ENCODE measurements around the gene DPH2. TPM values are rescaled to one million over a fixed set of nuclear protein-coding genes. Genes with fewer than 3 reads are reported as not detected.
A peak's percentile ranks its signal among the peaks of the same experiment; 100 is the strongest.

Gene DPH2
- total and polyA plus RNA-seq, 2 of the 8 experiments (the other 6 are each of a cell fraction or from before 2014, with no cell fraction given) = 64.9 to 92.1 TPM

- WGBS, 2 experiments (ENCODE audit: extremely low coverage in 1 of 2, insufficient coverage in 1 of 2, insufficient read length in 1 of 2, insufficient replicate concordance in 2 of 2, low coverage in 1 of 2, low lambda C conversion rate in 2 of 2, missing lambda C conversion rate in 1 of 2) = 90% methylated on average over 9 of the region's 9 CpGs; no CpG with 5 or more reads in 1 of the 2 experiments
- no peak overlapping the region for H3K9ac ChIP-seq (replicated peaks in 1 of 4; ENCODE audit: extremely low read depth in 1 of 4, low read depth in 3 of 4, low read length in 3 of 4)
- H4K91ac ChIP-seq (replicated peaks; ENCODE audit: insufficient read length, low read length) = no peak overlapping the region
- no peak overlapping the region for H2BK5ac ChIP-seq (ENCODE audit: low read depth, low read length)
- H2BK12ac ChIP-seq (ENCODE audit: low read depth, low read length) = no peak overlapping the region
- H2AK5ac ChIP-seq (ENCODE audit: low read depth, low read length) = no peak overlapping the region
- 0 out of 2 replicates have a peak, but pooled peaks cover 7% of the 10 kb centered on the region for H3K79me1 ChIP-seq (ENCODE audit: low read depth, low read length)
- H3K23me2 ChIP-seq (ENCODE audit: low read depth, low read length) = peaks cover 20% of the 10 kb centered on the region
- H4K20me1 ChIP-seq (replicated peaks in 1 of 2; ENCODE audit: control insufficient read depth in 1 of 2, insufficient read depth in 2 of 2, low read length in 2 of 2) = peaks cover 4 to 13% of the 10 kb centered on the region in 2 experiments
- H3K4me2 ChIP-seq (ENCODE audit: insufficient read depth in 1 of 2, low read depth in 2 of 2, low read length in 2 of 2) = peak overlapping the region; percentile 69 to 85; a peak in 3 of 4 replicates
- CTCF ChIA-PET (ENCODE audit: partially characterized antibody) = interaction anchor here (0.7 to 9.2 kb wide), 13 partner anchors 9 to 207 kb away, joined by 3 to 79 read pairs (median 5); partner anchors contain the start of genes IPO13 and SLC6A9
- no peak overlapping the region; the same call in 1 of the 2 replicates for H4K8ac ChIP-seq (ENCODE audit: extremely low read depth, insufficient read depth, low read length)
- peak overlapping the region; percentile 65 to 100 (median 97); a peak in 5 of 8 replicates for H3K4me3 ChIP-seq (ENCODE audit: extremely low read depth in 1 of 4, insufficient read depth in 2 of 4, low read depth in 3 of 4, low read length in 4 of 4)
- H3K4ac ChIP-seq (replicated peaks; ENCODE audit: insufficient read length, low read depth, low read length) = no peak overlapping the region
- FAIRE-seq (no peak), DNase-seq (ENCODE audit: low read depth in 1 of 2, low spot score in 2 of 2) (no peak)
- H3K9me3 ChIP-seq (ENCODE audit: insufficient read depth in 2 of 2, low read depth in 1 of 2, low read length in 1 of 2) = no peaks in the 10 kb centered on the region
- no peak overlapping the region for H2BK20ac ChIP-seq (ENCODE audit: low read length)
- peaks cover 2 to 14% (median 7%) of the 10 kb centered on the region in 4 experiments for H3K4me1 ChIP-seq (replicated peaks in 1 of 4; ENCODE audit: control insufficient read depth in 3 of 4, insufficient read depth in 4 of 4, low read length in 3 of 4)
- H3K36me3 ChIP-seq (ENCODE audit: control insufficient read depth in 2 of 4, insufficient read depth in 4 of 4, low read length in 3 of 4) = peaks cover 0 to 14% (median 8%) of the 10 kb centered on the region in 4 experiments; a peak in 4 of 8 replicates
- H3K56ac ChIP-seq (replicated peaks; ENCODE audit: insufficient read length, low read depth, low read length) = no peak overlapping the region
- no peak overlapping the region for H2AFZ ChIP-seq (ENCODE audit: low read length)
- H2BK15ac ChIP-seq (ENCODE audit: low read length) = no peak overlapping the region
- H3K79me2 ChIP-seq (ENCODE audit: control insufficient read depth in 1 of 2, insufficient read depth in 2 of 2, low read length in 2 of 2) = peaks cover 0 to 19% of the 10 kb centered on the region in 2 experiments; a peak in 2 of 4 replicates
- H4K5ac ChIP-seq (ENCODE audit: insufficient read length, low read depth, low read length) = no peak overlapping the region
- no peak for TF ChIP-seq CBX8 (IDR thresholded peaks at IDR 0.05; ENCODE audit: borderline replicate concordance, low read depth, low read length)
- no peak for TF ChIP-seq CEBPB (IDR thresholded peaks at IDR 0.05; ENCODE audit: low read depth, low read length)
- TF ChIP-seq TBP (IDR thresholded peaks at IDR 0.05; ENCODE audit: low read depth, low read length) = no peak
- no peak for TF ChIP-seq JUN (IDR thresholded peaks at IDR 0.05; ENCODE audit: low read depth, low read length)
- TF ChIP-seq SP2 (IDR thresholded peaks at IDR 0.05; ENCODE audit: low read length) = no peak
- TF ChIP-seq BRCA1 (IDR thresholded peaks at IDR 0.05; ENCODE audit: low read depth, low read length) = no peak
- no peak for TF ChIP-seq HDAC2 (IDR thresholded peaks at IDR 0.05; ENCODE audit: borderline replicate concordance in 1 of 2, low read depth in 2 of 2, low read length in 2 of 2)
- TF ChIP-seq PHF8 (conservative IDR thresholded peaks at IDR 0.05; ENCODE audit: low read depth, low read length) = no peak
- TF ChIP-seq SP1 (IDR thresholded peaks at IDR 0.05; ENCODE audit: low read depth, low read length) = no peak
- H3K27me3 ChIP-seq (replicated peaks in 1 of 4; ENCODE audit: control insufficient read depth in 3 of 4, extremely low read depth in 1 of 4, insufficient read depth in 3 of 4, low read length in 3 of 4) = no peaks in the 10 kb centered on the region
- no peak overlapping the region for H3K18ac ChIP-seq (ENCODE audit: extremely low read depth, low read length)
- POLR2A ChIA-PET (ENCODE audit: partially characterized antibody) = interaction anchor here (1.2 to 12.9 kb wide), 5 partner anchors 8 to 23 kb away, joined by 5 to 189 read pairs (median 10); partner anchors contain the start of genes CCDC24 and IPO13
- H3K14ac ChIP-seq (ENCODE audit: insufficient read length) = no peak overlapping the region
- H3K23ac ChIP-seq (ENCODE audit: insufficient read length) = no peak overlapping the region
- H3K27ac ChIP-seq (ENCODE audit: low read depth, low read length) = no peak overlapping the region
- no peak overlapping the region for H2BK120ac ChIP-seq (replicated peaks; ENCODE audit: low read depth, low read length)
These were observed 1.1 kb downstream of the DPH2 start for GRCh38 chr1:43970911-43971310.

Data from H1 (cell line).